ENCODE measurements around the gene SLC6A13. TPM values are rescaled to one million over a fixed set of nuclear protein-coding genes. Genes with fewer than 3 reads are reported as not detected.
"Not testable (repeated sequence)": the region's sequence is repeated elsewhere in the genome, so short reads cannot be mapped to it uniquely, and the experiment has no call there.

SLC6A13 gene
- total and polyA plus RNA-seq, 2 donors (not counting 1 experiment from before 2014, with no cell fraction given): 0.22 to 0.54 TPM

DNA sequence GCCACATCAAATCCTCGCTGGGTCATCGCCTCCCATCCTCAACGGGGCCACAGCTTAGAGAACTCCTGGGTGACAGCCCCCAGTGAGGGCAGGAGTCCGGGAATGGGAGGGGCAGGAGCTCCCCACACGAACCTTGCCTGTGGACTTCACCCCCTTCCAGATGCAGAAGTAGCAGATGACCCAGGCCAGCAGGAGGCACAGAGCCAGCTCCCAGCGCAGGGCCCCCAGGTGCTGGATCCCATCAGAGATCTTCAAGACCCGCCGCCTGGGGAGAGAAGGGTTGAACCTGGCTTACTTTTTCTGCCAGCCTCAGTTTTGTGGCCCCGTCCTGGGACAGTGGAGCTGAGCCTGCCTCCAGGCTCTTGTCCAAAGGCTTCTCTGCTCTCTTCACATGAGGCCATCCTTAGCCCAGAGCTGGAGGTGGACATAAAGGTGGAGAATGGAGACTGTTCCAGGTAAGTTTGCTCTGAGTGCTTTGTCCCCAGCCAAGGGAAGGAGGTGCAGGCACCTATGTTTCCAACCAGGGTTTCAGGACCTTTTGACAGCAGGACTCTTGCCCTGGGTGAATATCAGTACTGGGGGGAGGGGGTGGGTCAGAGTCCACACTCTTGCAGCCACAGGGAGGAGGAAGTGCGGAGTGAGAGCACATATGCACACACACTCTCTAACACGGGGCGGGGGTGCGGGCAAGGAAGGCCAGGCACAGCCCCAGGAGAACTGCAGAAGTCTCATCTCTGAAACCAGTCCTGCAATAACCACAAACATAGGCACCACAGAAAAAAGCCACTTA is 25.4 kb downstream of the SLC6A13 start:
- no peaks in the 10 kb centered on the region for H3K79me2 ChIP-seq (ENCODE audit: control insufficient read depth, insufficient read depth, low read length)
- no peak overlapping the region for H3K4me3 ChIP-seq (ENCODE audit: control extremely low read depth in 1 of 5, extremely low read depth in 1 of 5, insufficient read depth in 1 of 5, low read depth in 2 of 5, low read length in 4 of 5)
- no peaks in the 10 kb centered on the region for H4K20me1 ChIP-seq (ENCODE audit: control insufficient read depth, insufficient read depth, low read length, poor library complexity, severe bottlenecking)
- DNase-seq: no peak
- CTCF ChIA-PET: no interaction called here
- H3K9me3 Mint-ChIP-seq (ENCODE audit: insufficient read depth): peaks cover 9% of the 10 kb centered on the region
- TF ChIP-seq, protein P1, sequence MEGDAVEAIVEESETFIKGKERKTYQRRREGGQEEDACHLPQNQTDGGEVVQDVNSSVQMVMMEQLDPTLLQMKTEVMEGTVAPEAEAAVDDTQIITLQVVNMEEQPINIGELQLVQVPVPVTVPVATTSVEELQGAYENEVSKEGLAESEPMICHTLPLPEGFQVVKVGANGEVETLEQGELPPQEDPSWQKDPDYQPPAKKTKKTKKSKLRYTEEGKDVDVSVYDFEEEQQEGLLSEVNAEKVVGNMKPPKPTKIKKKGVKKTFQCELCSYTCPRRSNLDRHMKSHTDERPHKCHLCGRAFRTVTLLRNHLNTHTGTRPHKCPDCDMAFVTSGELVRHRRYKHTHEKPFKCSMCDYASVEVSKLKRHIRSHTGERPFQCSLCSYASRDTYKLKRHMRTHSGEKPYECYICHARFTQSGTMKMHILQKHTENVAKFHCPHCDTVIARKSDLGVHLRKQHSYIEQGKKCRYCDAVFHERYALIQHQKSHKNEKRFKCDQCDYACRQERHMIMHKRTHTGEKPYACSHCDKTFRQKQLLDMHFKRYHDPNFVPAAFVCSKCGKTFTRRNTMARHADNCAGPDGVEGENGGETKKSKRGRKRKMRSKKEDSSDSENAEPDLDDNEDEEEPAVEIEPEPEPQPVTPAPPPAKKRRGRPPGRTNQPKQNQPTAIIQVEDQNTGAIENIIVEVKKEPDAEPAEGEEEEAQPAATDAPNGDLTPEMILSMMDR (IDR thresholded peaks at IDR 0.05): no peak
- no peak for TF ChIP-seq EZH2 (IDR thresholded peaks at IDR 0.05; ENCODE audit: borderline replicate concordance, insufficient read depth, low read depth, low read length, poor library complexity, severe bottlenecking)
- peaks cover 0 to 26% (median 3%) of the 10 kb centered on the region in 3 donors for H3K9me3 ChIP-seq (ENCODE audit: control extremely low read depth in 1 of 3, control insufficient read depth in 2 of 3, insufficient read depth in 1 of 3, low read length in 2 of 3)
- POLR2A ChIA-PET: no interaction called here
- H3K4me3 Mint-ChIP-seq: no peak overlapping the region
- no peak overlapping the region for H3K27ac Mint-ChIP-seq
- H3K36me3 ChIP-seq (replicated peaks in 1 of 2; ENCODE audit: control extremely low read depth in 1 of 2, control insufficient read depth in 1 of 2, extremely low read depth in 1 of 2, insufficient read depth in 2 of 2, low read length in 1 of 2): no peaks in the 10 kb centered on the region
- H3K4me2 ChIP-seq (replicated peaks; ENCODE audit: low read depth, low read length, poor library complexity, severe bottlenecking): no peak overlapping the region
- H2AFZ ChIP-seq (ENCODE audit: insufficient read depth, low read depth, low read length, poor library complexity, severe bottlenecking): no peak overlapping the region
- H3K4me1 ChIP-seq (ENCODE audit: control insufficient read depth in 2 of 2, insufficient read depth in 2 of 2, low read length in 2 of 2): no peaks in the 10 kb centered on the region
- no peak overlapping the region for H3K9ac ChIP-seq (ENCODE audit: low read length)
- no peaks in the 10 kb centered on the region for H3K4me1 Mint-ChIP-seq
- no peaks in the 10 kb centered on the region for H3K27me3 ChIP-seq (replicated peaks in 1 of 4; ENCODE audit: control extremely low read depth in 1 of 4, control insufficient read depth in 3 of 4, insufficient read depth in 4 of 4, low read length in 3 of 4)
- no peak overlapping the region for H3K27ac ChIP-seq (ENCODE audit: low read length in 2 of 2)
- intact Hi-C loops (cut with micrococcal nuclease): no loop called here
- H3K27me3 Mint-ChIP-seq: peaks cover 29% of the 10 kb centered on the region
- no peak for ATAC-seq (ENCODE audit: low read depth)
- 94% methylated on average over 9 of the region's 13 CpGs for WGBS (ENCODE audit: insufficient coverage)

DNA sequence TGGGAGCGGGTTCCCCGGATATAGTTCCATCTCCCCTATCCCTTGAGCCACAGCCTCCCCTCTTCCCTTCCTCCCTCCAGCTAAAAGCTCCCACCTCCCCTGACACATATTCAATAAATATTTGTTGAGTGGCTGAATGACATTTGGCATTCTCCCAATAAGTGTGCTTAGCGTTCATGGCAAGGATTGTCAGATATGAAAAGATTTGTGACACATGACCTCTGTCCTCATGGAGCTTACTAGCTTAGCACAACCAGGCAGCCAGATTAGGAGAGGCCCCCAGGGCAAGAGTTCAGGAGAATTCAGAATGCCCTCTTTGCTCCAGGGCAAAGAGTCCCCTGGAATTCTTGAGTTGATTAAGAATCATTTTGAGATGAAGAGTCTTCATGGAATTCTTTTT is 26.2 kb downstream of the SLC6A13 start:
- Histone ChIP-seq H3K9me3 (ENCODE audit: control extremely low read depth in 1 of 3, control insufficient read depth in 2 of 3, insufficient read depth in 1 of 3, low read length in 2 of 3) (peaks cover 0 to 26% (median 3%) of the 10 kb centered on the region in 3 donors), H3K4me1 (ENCODE audit: control insufficient read depth in 2 of 2, insufficient read depth in 2 of 2, low read length in 2 of 2) (no peaks in the 10 kb centered on the region), H3K36me3 (replicated peaks in 1 of 2; ENCODE audit: control extremely low read depth in 1 of 2, control insufficient read depth in 1 of 2, extremely low read depth in 1 of 2, insufficient read depth in 2 of 2, low read length in 1 of 2) (no peaks in the 10 kb centered on the region), H3K4me3 (ENCODE audit: control extremely low read depth in 1 of 5, extremely low read depth in 1 of 5, insufficient read depth in 1 of 5, low read depth in 2 of 5, low read length in 4 of 5) (no peak overlapping the region), H2AFZ (ENCODE audit: insufficient read depth, low read depth, low read length, poor library complexity, severe bottlenecking) (no peak overlapping the region), H3K9ac (ENCODE audit: low read length) (no peak overlapping the region), H3K27ac (ENCODE audit: low read length in 2 of 2) (no peak overlapping the region), H3K27me3 (replicated peaks in 1 of 4; ENCODE audit: control extremely low read depth in 1 of 4, control insufficient read depth in 3 of 4, insufficient read depth in 4 of 4, low read length in 3 of 4) (no peaks in the 10 kb centered on the region), H4K20me1 (ENCODE audit: control insufficient read depth, insufficient read depth, low read length, poor library complexity, severe bottlenecking) (no peaks in the 10 kb centered on the region), H3K4me2 (replicated peaks; ENCODE audit: low read depth, low read length, poor library complexity, severe bottlenecking) (no peak overlapping the region), H3K79me2 (ENCODE audit: control insufficient read depth, insufficient read depth, low read length) (no peaks in the 10 kb centered on the region)
- ChIA-PET CTCF (no interaction called here), POLR2A (no interaction called here)
- Mint-ChIP-seq H3K9me3 (ENCODE audit: insufficient read depth) (peaks cover 9% of the 10 kb centered on the region), H3K27me3 (peaks cover 29% of the 10 kb centered on the region), H3K27ac (no peak overlapping the region), H3K4me1 (no peaks in the 10 kb centered on the region), H3K4me3 (no peak overlapping the region)
- TF ChIP-seq, protein P1 (IDR thresholded peaks at IDR 0.05): no peak
- no peak for TF ChIP-seq EZH2 (IDR thresholded peaks at IDR 0.05; ENCODE audit: borderline replicate concordance, insufficient read depth, low read depth, low read length, poor library complexity, severe bottlenecking)
- intact Hi-C loops (cut with micrococcal nuclease): no loop called here
- DNase-seq (no peak), ATAC-seq (ENCODE audit: low read depth) (no peak)
- no CpG with 5 or more reads among the region's 3 CpGs for WGBS (ENCODE audit: insufficient coverage)

DNA sequence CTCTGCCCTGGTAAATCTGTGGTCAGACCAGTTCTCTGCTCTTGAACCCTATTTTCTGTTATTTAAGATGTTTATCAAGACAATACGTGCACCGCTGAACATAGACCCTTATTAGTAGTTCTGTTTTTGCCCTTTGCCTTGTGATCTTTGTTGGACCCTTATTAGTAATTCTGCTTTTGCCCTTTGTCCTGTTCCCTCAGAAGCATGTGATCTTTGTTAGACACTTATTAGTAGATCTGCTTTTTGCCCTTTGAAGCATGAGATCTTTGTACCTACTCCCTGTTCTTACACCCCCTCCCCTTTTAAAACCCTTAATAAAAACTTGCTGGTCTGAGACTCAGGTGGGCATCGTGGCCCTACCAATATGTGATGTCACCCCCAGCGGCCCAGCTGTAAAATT is 26.7 kb downstream of the SLC6A13 start:
- H3K4me1 Mint-ChIP-seq; CTCF ChIA-PET; H3K4me1 ChIP-seq (ENCODE audit: control insufficient read depth in 2 of 2, insufficient read depth in 2 of 2, low read length in 2 of 2); H3K27ac ChIP-seq (ENCODE audit: low read length in 2 of 2); H3K36me3 ChIP-seq (replicated peaks in 1 of 2; ENCODE audit: control extremely low read depth in 1 of 2, control insufficient read depth in 1 of 2, extremely low read depth in 1 of 2, insufficient read depth in 2 of 2, low read length in 1 of 2); H3K9ac ChIP-seq (ENCODE audit: low read length); DNase-seq; H3K79me2 ChIP-seq (ENCODE audit: control insufficient read depth, insufficient read depth, low read length); H3K27me3 ChIP-seq (replicated peaks in 1 of 4; ENCODE audit: control extremely low read depth in 1 of 4, control insufficient read depth in 3 of 4, insufficient read depth in 4 of 4, low read length in 3 of 4); H3K9me3 Mint-ChIP-seq (ENCODE audit: insufficient read depth); H3K27ac Mint-ChIP-seq; ATAC-seq (ENCODE audit: low read depth); H3K4me3 ChIP-seq (ENCODE audit: control extremely low read depth in 1 of 5, extremely low read depth in 1 of 5, insufficient read depth in 1 of 5, low read depth in 2 of 5, low read length in 4 of 5); H4K20me1 ChIP-seq (ENCODE audit: control insufficient read depth, insufficient read depth, low read length, poor library complexity, severe bottlenecking); H3K4me2 ChIP-seq (replicated peaks; ENCODE audit: low read depth, low read length, poor library complexity, severe bottlenecking); POLR2A ChIA-PET; H3K4me3 Mint-ChIP-seq; H2AFZ ChIP-seq (ENCODE audit: insufficient read depth, low read depth, low read length, poor library complexity, severe bottlenecking); intact Hi-C loops (cut with micrococcal nuclease): not testable (repeated sequence)
- WGBS (ENCODE audit: insufficient coverage): 80% methylated on average over 1 of the region's 4 CpGs
- peaks cover 29% of the 10 kb centered on the region for H3K27me3 Mint-ChIP-seq
- peaks cover 0 to 26% (median 3%) of the 10 kb centered on the region in 3 donors for H3K9me3 ChIP-seq (ENCODE audit: control extremely low read depth in 1 of 3, control insufficient read depth in 2 of 3, insufficient read depth in 1 of 3, low read length in 2 of 3)

Data from B cell (primary cell).